ENCODE results near the gene GIPC2.

The GIPC2 gene

DNA sequence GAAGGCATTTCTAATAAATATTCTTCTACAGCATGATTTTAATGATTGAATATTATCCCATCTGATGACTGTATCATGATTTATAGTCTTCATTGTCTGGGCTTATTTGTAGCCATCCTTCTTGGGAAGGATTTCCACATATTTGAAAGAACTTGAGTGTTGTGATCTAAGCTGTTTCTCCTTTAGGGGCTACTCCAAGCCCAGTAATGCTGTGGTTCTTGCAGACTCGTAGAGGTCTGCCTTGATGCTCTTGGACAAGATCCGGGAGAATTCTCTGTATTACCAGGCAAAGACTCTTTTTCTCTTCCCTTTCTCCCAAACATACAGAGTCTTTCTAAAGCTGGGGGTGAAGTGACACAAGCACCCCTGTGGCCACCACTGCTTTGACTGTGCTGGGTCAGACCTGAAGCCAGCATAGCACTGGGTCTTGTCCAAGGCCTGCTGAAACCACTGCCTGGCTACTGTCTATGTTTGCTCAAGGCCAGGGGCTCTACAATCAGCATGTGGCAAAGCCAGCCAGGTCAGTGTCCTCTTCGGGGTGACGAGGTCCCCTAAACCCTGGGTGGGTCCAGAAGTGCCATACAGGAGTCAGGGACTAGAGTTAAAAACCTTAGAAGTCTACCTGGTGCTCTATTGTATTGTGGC lies 107.4 kb downstream of the GIPC2 start:
- no peak for DNase-seq

DNA sequence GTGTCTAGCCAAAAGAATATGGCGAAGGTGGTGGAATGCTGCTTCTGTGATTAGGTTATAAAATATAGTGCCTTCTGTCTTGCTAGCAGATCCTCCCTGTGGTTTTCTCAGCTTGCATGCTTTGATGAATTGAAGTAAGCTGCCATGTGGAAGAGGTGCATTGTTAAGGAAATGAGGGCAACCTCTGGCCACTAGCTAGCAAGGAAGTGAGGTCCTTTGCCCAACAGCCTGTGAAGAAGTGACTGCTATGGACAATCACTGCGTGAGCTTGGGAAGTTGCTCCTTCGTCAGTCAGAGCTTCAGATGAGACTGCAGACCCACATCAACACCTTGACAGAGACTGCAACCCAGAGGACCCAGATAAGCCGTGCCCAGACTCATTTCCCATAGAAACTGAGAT lies 109.4 kb downstream of the GIPC2 start:
- no peak for DNase-seq

DNA sequence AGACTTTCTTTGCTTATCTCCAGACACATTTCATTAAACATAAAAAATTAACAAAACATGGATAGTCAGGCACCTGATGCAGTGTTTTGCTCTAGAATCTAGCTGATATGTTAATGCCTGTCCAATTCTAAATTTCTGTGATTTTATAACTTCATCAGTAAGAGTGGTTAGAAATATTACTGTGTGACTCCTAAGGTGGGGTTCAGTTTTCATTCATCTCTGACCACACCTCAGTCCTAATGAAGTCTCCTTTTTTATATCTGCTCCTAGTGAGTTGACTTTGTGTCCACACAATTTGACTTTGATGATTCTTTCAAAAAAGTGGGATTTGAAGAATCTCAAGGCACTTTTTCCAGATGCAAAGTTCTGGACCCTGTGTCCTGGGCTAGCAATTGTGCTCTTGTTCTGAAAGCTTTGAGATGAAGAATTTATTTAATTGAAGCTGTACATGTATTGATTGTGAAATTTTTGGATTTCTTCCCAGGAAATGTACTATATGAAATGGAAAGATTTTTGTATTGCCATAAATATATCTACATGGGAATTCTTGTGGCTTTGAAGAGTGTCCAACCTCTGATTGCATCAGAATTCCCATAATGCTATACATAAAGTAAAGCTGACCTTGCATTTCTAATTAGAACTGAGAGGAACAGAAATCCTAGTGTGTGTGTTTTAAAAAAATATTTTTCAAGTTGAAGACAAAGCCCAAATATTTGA lies 111.2 kb downstream of the GIPC2 start:
- DNase-seq = no peak

DNA sequence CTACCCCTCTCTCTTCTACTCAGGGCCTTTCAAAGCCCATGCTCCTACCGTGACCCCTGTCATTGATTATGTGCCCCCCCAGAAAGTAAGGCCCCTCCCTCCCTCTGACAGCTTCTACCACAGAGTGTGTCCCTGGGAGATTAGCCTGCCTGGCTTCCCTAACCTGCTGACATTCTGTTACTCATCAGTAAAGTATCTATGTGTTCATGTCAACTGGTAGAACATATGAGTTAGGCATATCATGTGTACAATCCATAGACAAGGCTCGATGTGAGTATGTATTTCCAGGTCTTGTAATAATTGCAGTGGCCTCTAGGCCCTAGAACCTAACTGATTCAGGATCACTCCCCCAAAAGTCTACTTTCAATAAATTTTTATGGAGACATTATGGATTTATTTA lies 120.0 kb downstream of the GIPC2 start:
- DNase-seq = no peak

DNA sequence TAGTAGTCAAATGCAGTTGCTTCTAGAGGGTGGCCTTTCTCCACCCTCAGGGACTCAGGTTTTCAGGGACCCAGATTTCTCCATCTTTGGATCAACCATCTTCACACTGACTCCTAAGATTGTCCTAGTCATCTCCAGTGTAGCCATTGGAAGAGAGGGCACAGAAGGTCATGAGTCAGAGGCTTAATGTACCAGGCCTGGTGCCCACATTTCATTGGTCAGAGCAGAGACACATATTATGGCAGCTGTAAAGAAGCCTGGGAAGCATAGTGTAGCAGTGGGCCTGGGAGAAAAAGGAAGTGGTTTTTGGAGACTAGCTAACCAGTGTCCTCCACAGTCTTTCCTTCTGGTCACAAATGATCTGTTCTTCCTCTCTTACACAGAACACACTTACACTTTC lies 122.5 kb downstream of the GIPC2 start:
- no peak for DNase-seq

DNA sequence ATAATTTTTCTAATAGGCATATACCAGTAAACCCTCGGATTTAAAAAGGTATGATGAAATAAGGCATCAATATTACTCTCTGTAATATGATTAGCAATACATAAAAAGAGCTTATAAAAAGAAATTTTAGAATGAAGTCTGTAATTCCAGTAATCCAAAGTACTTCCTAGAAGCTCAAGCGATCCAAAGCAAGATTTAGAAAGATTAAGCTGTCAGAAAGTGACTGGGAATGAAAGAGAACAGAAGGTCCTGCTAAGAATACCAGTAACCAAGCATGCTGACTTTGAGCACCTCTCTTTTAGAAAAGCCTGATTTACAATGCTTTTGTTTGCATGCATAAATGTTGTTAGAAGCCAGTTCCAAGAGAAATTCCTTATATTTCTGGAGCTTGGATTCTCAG lies 125.1 kb downstream of the GIPC2 start:
- no peak for DNase-seq

DNA sequence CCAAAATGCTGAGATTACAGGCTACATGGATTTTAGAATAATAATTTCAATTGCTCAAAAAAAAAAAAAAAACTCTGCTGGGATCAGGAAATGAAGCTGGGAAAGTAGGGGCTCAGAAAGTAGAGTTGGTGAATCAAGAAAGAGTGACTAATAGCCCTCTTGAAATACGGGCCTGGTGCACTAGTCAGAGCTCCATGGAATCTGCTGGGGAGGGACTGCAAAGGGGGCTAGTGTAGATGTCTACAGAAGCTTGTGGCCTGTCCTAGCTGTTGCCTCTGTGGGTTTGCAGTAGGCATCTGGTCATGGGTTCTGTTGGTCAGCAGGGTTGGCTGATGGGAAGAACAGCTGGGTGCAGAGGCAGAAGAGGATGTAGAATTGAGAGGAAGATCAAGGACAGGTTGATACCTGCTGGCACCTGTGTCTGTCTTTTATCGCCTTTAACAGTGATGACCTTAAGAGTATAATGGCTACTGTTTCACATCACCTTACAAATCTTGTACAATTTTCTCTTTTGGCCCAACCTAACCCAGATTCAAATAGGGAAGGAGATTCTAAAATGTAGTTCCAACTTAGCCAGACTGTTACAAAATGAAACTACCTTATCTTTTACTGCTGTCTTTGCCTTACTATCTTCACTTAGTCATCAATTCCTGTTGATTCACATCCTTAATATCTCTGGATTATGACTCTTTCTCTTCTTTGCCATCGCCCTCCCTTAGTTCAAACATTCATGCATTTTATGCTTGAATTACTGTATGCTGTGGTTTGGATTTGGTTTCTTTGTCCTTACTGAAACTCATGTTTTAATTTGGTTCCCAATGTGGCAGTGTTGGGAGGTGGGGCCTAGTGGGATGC lies 126.2 kb downstream of the GIPC2 start:
- DNase-seq = peak in 1 of 2 experiments; percentile 21

DNA sequence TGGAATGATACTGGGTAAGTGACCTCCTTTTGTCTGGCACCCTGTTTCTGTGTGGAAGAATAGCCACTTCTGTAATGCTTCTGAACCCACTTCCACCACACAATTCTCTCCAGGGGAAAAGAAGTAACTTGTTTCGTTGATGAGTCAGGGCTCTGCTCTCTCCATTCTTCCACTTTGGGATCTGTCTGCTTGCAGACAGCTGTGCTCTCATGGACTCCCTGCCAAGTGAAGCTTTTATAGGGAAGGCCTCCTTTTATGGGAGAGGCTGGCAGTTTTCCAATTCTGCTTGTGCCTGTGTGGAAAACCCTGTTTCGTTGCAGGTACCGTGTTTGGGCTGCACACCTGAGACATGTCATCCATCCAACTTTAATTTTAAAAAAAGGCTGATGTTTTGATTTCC lies 130.7 kb downstream of the GIPC2 start:
- DNase-seq = no peak

DNA sequence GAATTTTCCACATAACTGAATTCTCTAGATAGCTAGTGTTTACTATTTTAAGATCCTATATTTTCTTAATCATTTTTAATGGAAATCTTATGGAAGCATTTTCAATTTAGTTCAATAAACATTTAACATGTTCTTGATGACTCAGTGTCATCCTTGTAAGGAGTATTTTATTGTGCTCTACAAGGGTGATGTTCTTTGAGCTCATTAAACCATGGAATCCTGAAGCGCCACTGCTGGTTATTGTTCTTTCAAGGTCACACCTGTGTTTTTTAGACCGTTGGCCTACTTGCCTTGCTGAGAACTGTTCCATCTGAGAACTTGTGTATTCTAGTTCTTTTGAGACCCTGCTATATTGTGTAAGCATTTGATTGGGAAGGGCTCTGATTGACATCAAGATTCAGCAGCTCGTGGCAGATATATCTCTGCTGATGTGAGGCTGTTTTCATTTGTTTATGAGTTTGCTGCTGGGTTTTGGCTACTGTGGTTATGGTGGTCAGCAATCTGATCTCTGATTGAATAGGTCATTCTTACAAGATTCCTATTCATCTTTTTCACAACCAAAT lies 132.0 kb downstream of the GIPC2 start:
- DNase-seq = no peak

DNA sequence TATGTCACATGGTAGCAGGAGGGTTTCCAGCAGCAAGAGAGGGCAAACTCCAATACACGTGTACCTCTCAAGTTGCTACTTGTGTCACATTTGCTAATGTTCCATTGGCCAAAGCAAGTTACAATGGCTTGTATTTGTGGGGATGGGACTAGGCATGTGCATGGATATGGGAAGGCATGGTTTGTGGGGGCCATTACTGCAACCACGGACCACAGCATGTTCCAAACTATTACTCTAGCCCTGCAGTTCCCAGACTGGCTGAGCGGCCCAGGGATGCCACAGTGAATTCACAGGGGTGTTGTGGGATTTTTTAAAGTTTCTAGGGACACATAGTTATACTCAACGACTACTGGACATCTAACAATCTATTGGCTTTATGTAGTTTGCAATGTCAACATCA lies 133.1 kb downstream of the GIPC2 start:
- no peak for DNase-seq

DNA sequence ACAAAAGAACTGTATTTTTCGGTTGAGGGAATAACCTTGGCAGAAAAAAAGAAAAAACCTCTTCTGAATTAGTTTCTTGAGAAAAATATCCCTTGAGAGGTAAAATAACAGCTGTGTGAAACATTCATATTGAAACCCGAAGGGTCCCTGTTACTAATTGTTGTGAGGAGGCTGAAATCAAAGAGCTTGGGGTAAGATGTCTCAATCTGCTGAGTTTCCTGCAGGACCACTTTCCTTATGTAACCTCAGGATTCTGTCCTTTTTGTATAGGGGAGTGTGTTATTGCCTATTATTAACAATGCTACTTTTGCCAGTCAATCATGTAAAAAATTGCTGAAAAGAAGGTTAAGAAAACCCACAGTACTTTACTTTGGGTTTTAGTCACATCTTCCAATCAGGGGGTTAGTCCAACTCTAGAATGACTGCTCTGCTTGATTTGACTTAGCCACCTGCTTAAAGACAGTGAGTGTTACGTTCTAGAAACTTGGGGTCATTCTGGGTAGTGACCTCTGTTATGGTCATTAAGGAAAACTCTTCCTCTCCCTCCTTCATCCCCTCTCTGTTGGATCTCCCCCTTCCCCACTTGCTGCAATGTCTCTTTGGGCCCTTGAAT lies 138.8 kb downstream of the GIPC2 start:
- no peak for DNase-seq

All from SW 1271 (cell line).